Gastroesophageal sphincter (tissue), 4 donors: Measurements from ENCODE around the gene ZC3H8. TPM values are rescaled to one million over a fixed set of nuclear protein-coding genes. Genes with fewer than 3 reads are reported as not detected.

Source experiments
- ATAC-seq: fragments of 150-250 bp; one replicate; pipeline ENCODE4 v1.9.1; 2016; ENCODE audit warnings: mild to moderate bottlenecking, moderate library complexity
- H3K27ac ChIP-seq, 4 donors: fragments of 200-600 bp; sonication (generic) in 3 of 4; 1 replicate in 3 of 4; 2 replicates in 1 of 4; pipeline ENCODE4 v1.5.1; 2016 to 2019
- H3K27me3 ChIP-seq: fragments of 200-600 bp; sonication (generic); one replicate; pipeline ENCODE4 v1.5.1; 2019
- H3K36me3 ChIP-seq, 2 donors: fragments of 200-600 bp; sonication (generic); one replicate each; pipeline ENCODE4 v1.5.1; 2019; ENCODE audit warnings: control low read depth in 1 of 2
- H3K4me1 ChIP-seq, 3 donors: fragments of 200-600 bp; sonication (generic); 1 replicate in 2 of 3; 2 replicates in 1 of 3; pipeline ENCODE4 v1.5.1; 2016 to 2019; ENCODE audit warnings: control low read depth in 2 of 3
- H3K4me3 ChIP-seq, 2 donors: fragments of 200-600 bp; sonication (generic); one replicate each; pipeline ENCODE4 v1.5.1; 2019; ENCODE audit warnings: mild to moderate bottlenecking in 1 of 2, moderate library complexity in 1 of 2
- H3K9me3 ChIP-seq, 3 donors: fragments of 200-600 bp; sonication (generic); one replicate each; pipeline ENCODE4 v1.5.1; 2017 to 2019; ENCODE audit warnings: control low read depth in 2 of 3
- CTCF ChIP-seq, 4 experiments: fragments of 200-600 bp in 2 of 4; fragments of 450-650 bp in 2 of 4; sonication (generic) in 1 of 4; IDR thresholded peaks; one replicate each; pipeline ENCODE4 v1.5.1; 2017 to 2019; ENCODE audit warnings: antibody characterized with exemption in 4 of 4, mild to moderate bottlenecking in 2 of 4, moderate library complexity in 2 of 4
- EP300 ChIP-seq: sonication (generic); formaldehyde crosslinking; IDR thresholded peaks from one replicate; pipeline ENCODE4 v1.6.1; 2017; ENCODE audit warnings: antibody characterized with exemption, mild to moderate bottlenecking
- POLR2A ChIP-seq, 2 donors: fragments of 450-650 bp; IDR thresholded peaks; one replicate each; pipeline ENCODE4 v1.6.1; 2017; ENCODE audit warnings: antibody characterized with exemption in 2 of 2, mild to moderate bottlenecking in 2 of 2, moderate library complexity in 1 of 2
- POLR2AphosphoS5 ChIP-seq: sonication (generic); formaldehyde crosslinking; IDR thresholded peaks from one replicate; pipeline ENCODE4 v1.6.1; 2017; ENCODE audit warnings: antibody characterized with exemption
- WGBS, 2 donors: methylation state at CpG; one replicate each; pipeline ENCODE4 v1.1.5; 2018; ENCODE audit warnings: low coverage in 1 of 2; 5-methylcytosine and 5-hydroxymethylcytosine counted together
- total RNA-seq, 4 donors: library from RNA; depleted of rRNA; stranded (reverse); fragments of >200 nt; gene quantifications; one replicate each; pipeline ENCODE4 v1.1.0, GENCODE V29; 2016

The ZC3H8 gene
- 10 to 100 TPM in 2 of 4 donors, 1 to 10 TPM in 2; 3.4 to 14.3 (median 8.5) TPM for total RNA-seq

- WGBS, 2 donors, result 0% methylated on average over 2 to 26 of the region's 68 CpGs
- peaks cover 0 to 17% (median 0%) of the 10 kb centered on the region in 3 donors for H3K4me1 ChIP-seq
- H3K27ac ChIP-seq, result peak within 1 kb of the TSS; percentile 62 to 86 (median 82)
- H3K4me3 ChIP-seq, result peak within 1 kb of the TSS; percentile 73 to 74
- TF ChIP-seq POLR2A (IDR thresholded peaks at IDR 0.05) (peak; percentile 50 to 66), EP300 (no peak), CTCF (IDR thresholded peaks at IDR 0.05) (no peak), POLR2AphosphoS5 (peak; percentile 66)
- H3K27me3 ChIP-seq, result no peaks in the 10 kb centered on the region
- ATAC-seq, result peak; percentile 99
- peaks cover 0 to 2% of the 10 kb centered on the region in 2 donors for H3K36me3 ChIP-seq
- H3K9me3 ChIP-seq, result no peaks in the 10 kb centered on the region
These were observed at the start of gene ZC3H8 for GRCh38 chr2:112254466-112255240. Gene ZC3H8, minus strand, starts transcription at chr2:112255042. Its CDS starts 61 bp downstream, at chr2:112254981.

GRCh38 chr2:112304298-112304941 is 49.6 kb upstream of the ZC3H8 start:
- peaks cover 0 to 50% of the 10 kb centered on the region in 2 donors for H3K36me3 ChIP-seq
- no peak for ATAC-seq
- no peaks in the 10 kb centered on the region for H3K9me3 ChIP-seq
- TF ChIP-seq POLR2A (IDR thresholded peaks at IDR 0.05) (no peak), CTCF (IDR thresholded peaks at IDR 0.05) (no peak), EP300 (no peak), POLR2AphosphoS5 (no peak)
- H3K27me3 ChIP-seq, result no peaks in the 10 kb centered on the region
- H3K27ac ChIP-seq, result peak overlapping the region; percentile 25 to 54 (median 47)
- no peak overlapping the region for H3K4me3 ChIP-seq
- H3K4me1 ChIP-seq, result peaks cover 0 to 4% (median 0%) of the 10 kb centered on the region in 3 donors
- 28 to 49% methylated on average over 2 of the region's 2 CpGs for WGBS, 2 donors

- H3K27ac ChIP-seq, result no peak overlapping the region
- ATAC-seq, result no peak
- no peaks in the 10 kb centered on the region for H3K27me3 ChIP-seq
- peaks cover 0 to 4% (median 0%) of the 10 kb centered on the region in 3 donors for H3K4me1 ChIP-seq
- peaks cover 0 to 35% of the 10 kb centered on the region in 2 donors for H3K36me3 ChIP-seq
- TF ChIP-seq POLR2A (IDR thresholded peaks at IDR 0.05), result no peak
- no peak for TF ChIP-seq CTCF (IDR thresholded peaks at IDR 0.05)
- no peak overlapping the region for H3K4me3 ChIP-seq
- no peaks in the 10 kb centered on the region for H3K9me3 ChIP-seq
These were observed 47.1 kb upstream of the ZC3H8 start for GRCh38 chr2:112301973-112302372.

GRCh38 chr2:112301171-112301584 is 46.3 kb upstream of the ZC3H8 start:
- TF ChIP-seq POLR2AphosphoS5 (no peak), CTCF (IDR thresholded peaks at IDR 0.05) (no peak), EP300 (no peak), POLR2A (IDR thresholded peaks at IDR 0.05) (no peak)
- Histone ChIP-seq H3K9me3 (no peaks in the 10 kb centered on the region), H3K27ac (no peak overlapping the region), H3K27me3 (no peaks in the 10 kb centered on the region), H3K4me3 (no peak overlapping the region), H3K36me3 (peaks cover 0 to 27% of the 10 kb centered on the region in 2 donors), H3K4me1 (peaks cover 0 to 8% (median 0%) of the 10 kb centered on the region in 3 donors)
- no peak for ATAC-seq
